Trophoblast cell (in vitro differentiated cells and primary cell): ENCODE data around the gene SNIP1.

ENCODE experiments used
- DNase-seq, 2 donors: peaks; one replicate each; pipeline ENCODE4 v3.0.0-alpha.2; 2016
- H2AFZ ChIP-seq: 2 replicates; pipeline ENCODE4 v1.6.1; 2013; ENCODE audit warnings: low read length, moderate library complexity, mild to moderate bottlenecking; ENCODE audit not compliant: insufficient read depth, poor library complexity
- H2AK5ac ChIP-seq: 2 replicates; pipeline ENCODE4 v1.6.1; 2013; ENCODE audit warnings: mild to moderate bottlenecking, low read length
- H2BK120ac ChIP-seq: 2 replicates; pipeline ENCODE4 v1.6.1; 2013; ENCODE audit warnings: low read length, mild to moderate bottlenecking, moderate library complexity; ENCODE audit not compliant: insufficient read depth, poor library complexity
- H2BK12ac ChIP-seq: 2 replicates; pipeline ENCODE4 v1.6.1; 2013; ENCODE audit warnings: mild to moderate bottlenecking, low read length, moderate library complexity
- H2BK5ac ChIP-seq: 2 replicates; pipeline ENCODE4 v1.6.1; 2013; ENCODE audit warnings: low read length, low read depth, moderate library complexity, mild to moderate bottlenecking; ENCODE audit not compliant: poor library complexity
- H3K14ac ChIP-seq: 2 replicates; pipeline ENCODE4 v1.6.1; 2013; ENCODE audit warnings: mild to moderate bottlenecking, low read length
- H3K18ac ChIP-seq: 2 replicates; pipeline ENCODE4 v1.6.1; 2013; ENCODE audit warnings: mild to moderate bottlenecking, low read length
- H3K23ac ChIP-seq: 2 replicates; pipeline ENCODE4 v1.6.1; 2013; ENCODE audit warnings: low read length
- H3K27ac ChIP-seq: 2 replicates; pipeline ENCODE4 v1.5.1; 2013; ENCODE audit warnings: low read depth, mild to moderate bottlenecking, inconsistent platforms, low read length, moderate library complexity
- H3K27me3 ChIP-seq: 2 replicates; pipeline ENCODE4 v1.6.1; 2013; ENCODE audit warnings: inconsistent platforms, mild to moderate bottlenecking, low read length, moderate library complexity; ENCODE audit not compliant: insufficient read depth
- H3K36me3 ChIP-seq, 2 experiments: 1 replicate in 1 of 2; 2 replicates in 1 of 2; pipeline ENCODE4 v1.6.1; 2013; ENCODE audit warnings: low read length in 2 of 2, mild to moderate bottlenecking in 2 of 2, moderate library complexity in 1 of 2; ENCODE audit not compliant: insufficient read depth in 2 of 2, control insufficient read depth in 1 of 2
- H3K4ac ChIP-seq: 2 replicates; pipeline ENCODE4 v1.6.1; 2013; ENCODE audit warnings: low read depth, mild to moderate bottlenecking, low read length, moderate library complexity
- H3K4me1 ChIP-seq, 2 experiments: 1 replicate in 1 of 2; 2 replicates in 1 of 2; pipeline ENCODE4 v1.6.1; 2013; ENCODE audit warnings: low read length in 2 of 2, mild to moderate bottlenecking in 2 of 2, moderate library complexity in 1 of 2; ENCODE audit not compliant: insufficient read depth in 2 of 2, control insufficient read depth in 1 of 2
- H3K4me2 ChIP-seq: 2 replicates; pipeline ENCODE4 v1.6.1; 2013; ENCODE audit warnings: inconsistent platforms, mild to moderate bottlenecking, low read length, moderate library complexity
- H3K4me3 ChIP-seq: 2 replicates; pipeline ENCODE4 v1.5.1; 2013; ENCODE audit warnings: mild to moderate bottlenecking, low read depth, low read length, inconsistent platforms
- H3K79me1 ChIP-seq: one replicate; pipeline ENCODE4 v1.6.1; 2013; ENCODE audit warnings: low read length
- H3K79me2 ChIP-seq: 2 replicates; pipeline ENCODE4 v1.6.1; 2013; ENCODE audit warnings: low read length, mild to moderate bottlenecking; ENCODE audit not compliant: control insufficient read depth, insufficient read depth, poor library complexity
- H3K9ac ChIP-seq: 2 replicates; pipeline ENCODE4 v1.6.1; 2013; ENCODE audit warnings: mild to moderate bottlenecking, low read length
- H3K9me3 ChIP-seq: 2 replicates; pipeline ENCODE4 v1.6.1; 2013; ENCODE audit warnings: low read depth, mild to moderate bottlenecking, control low read depth, inconsistent platforms, low read length; ENCODE audit not compliant: insufficient read depth
- H4K12ac ChIP-seq: 2 replicates; pipeline ENCODE4 v1.6.1; 2013; ENCODE audit warnings: low read depth, mild to moderate bottlenecking, low read length, moderate library complexity
- H4K8ac ChIP-seq: 2 replicates; pipeline ENCODE4 v1.6.1; 2013; ENCODE audit warnings: low read depth, mild to moderate bottlenecking, low read length, moderate library complexity
- H4K91ac ChIP-seq: one replicate; pipeline ENCODE4 v1.6.1; 2013; ENCODE audit warnings: low read depth, mild to moderate bottlenecking, low read length, moderate library complexity
- WGBS: extraction: QIAGEN DNeasy Blood & Tissue Kit; methylation state at CpG from one replicate; pipeline ENCODE4 v1.1.7; 2013; ENCODE audit warnings: missing lambda C conversion rate; ENCODE audit not compliant: insufficient read length, insufficient coverage; ENCODE audit errors: extremely low coverage; 5-methylcytosine and 5-hydroxymethylcytosine counted together

SNIP1 gene

GRCh38 chr1:37567023-37567422 is 12.9 kb upstream of the SNIP1 start:
- no CpG with 5 or more reads among the region's 3 CpGs for WGBS

GRCh38 chr1:37564892-37565291 is 10.8 kb upstream of the SNIP1 start:
- no peak overlapping the region for H3K14ac ChIP-seq
- H3K79me2 ChIP-seq: no peaks in the 10 kb centered on the region
- H2BK5ac ChIP-seq: no peak overlapping the region
- H2AFZ ChIP-seq: no peak overlapping the region
- H2BK12ac ChIP-seq: no peak overlapping the region
- H3K27me3 ChIP-seq: no peaks in the 10 kb centered on the region
- no peak for DNase-seq
- no peak overlapping the region for H4K12ac ChIP-seq
- no peak overlapping the region for H2BK120ac ChIP-seq
- no peak overlapping the region for H3K23ac ChIP-seq
- H3K4me3 ChIP-seq: no peak overlapping the region
- no peaks in the 10 kb centered on the region for H3K9me3 ChIP-seq
- no peak overlapping the region for H4K91ac ChIP-seq
- H3K4me2 ChIP-seq: no peak overlapping the region
- H4K8ac ChIP-seq: no peak overlapping the region
- H3K36me3 ChIP-seq: peaks cover 18 to 48% of the 10 kb centered on the region in 2 experiments
- no peak overlapping the region for H3K4ac ChIP-seq
- no peak overlapping the region for H3K9ac ChIP-seq
- H3K27ac ChIP-seq: no peak overlapping the region
- no peak overlapping the region for H2AK5ac ChIP-seq
- no peaks in the 10 kb centered on the region for H3K79me1 ChIP-seq
- peaks cover 0 to 3% of the 10 kb centered on the region in 2 experiments for H3K4me1 ChIP-seq
- no peak overlapping the region for H3K18ac ChIP-seq

More at GRCh38 chr1:37567023-37567422, 12.9 kb upstream of the SNIP1 start:
- Histone ChIP-seq H3K27me3 (no peaks in the 10 kb centered on the region), H2AK5ac (no peak overlapping the region), H3K4me2 (no peak overlapping the region), H2BK120ac (no peak overlapping the region), H3K9ac (no peak overlapping the region), H3K79me1 (no peaks in the 10 kb centered on the region), H3K27ac (no peak overlapping the region), H3K36me3 (peaks cover 18 to 57% of the 10 kb centered on the region in 2 experiments), H3K23ac (no peak overlapping the region), H3K4ac (no peak overlapping the region), H2AFZ (no peak overlapping the region), H3K4me1 (no peaks in the 10 kb centered on the region), H3K18ac (no peak overlapping the region), H4K8ac (no peak overlapping the region), H2BK5ac (no peak overlapping the region), H3K9me3 (no peaks in the 10 kb centered on the region), H4K91ac (no peak overlapping the region), H3K79me2 (no peaks in the 10 kb centered on the region), H3K14ac (no peak overlapping the region), H3K4me3 (no peak overlapping the region), H2BK12ac (no peak overlapping the region), H4K12ac (no peak overlapping the region)
- no peak for DNase-seq

- H3K79me1 ChIP-seq: no peaks in the 10 kb centered on the region
- H3K4me3 ChIP-seq: no peak overlapping the region
- H3K36me3 ChIP-seq: peaks cover 14 to 36% of the 10 kb centered on the region in 2 experiments
- H3K9me3 ChIP-seq: no peaks in the 10 kb centered on the region
- H3K18ac ChIP-seq: no peak overlapping the region
- no peak overlapping the region for H3K4me2 ChIP-seq
- H2BK5ac ChIP-seq: no peak overlapping the region
- H3K9ac ChIP-seq: no peak overlapping the region
- WGBS: no CpG with 5 or more reads among the region's 1 CpG
- H4K91ac ChIP-seq: no peak overlapping the region
- no peak overlapping the region for H4K8ac ChIP-seq
- no peak overlapping the region for H3K23ac ChIP-seq
- H3K4me1 ChIP-seq: peaks cover 0 to 3% of the 10 kb centered on the region in 2 experiments
- H3K79me2 ChIP-seq: no peaks in the 10 kb centered on the region
- H2AFZ ChIP-seq: no peak overlapping the region
- H3K27me3 ChIP-seq: no peaks in the 10 kb centered on the region
- no peak overlapping the region for H4K12ac ChIP-seq
- no peak for DNase-seq
- no peak overlapping the region for H3K14ac ChIP-seq
- H3K4ac ChIP-seq: no peak overlapping the region
- H2AK5ac ChIP-seq: no peak overlapping the region
- no peak overlapping the region for H3K27ac ChIP-seq
- no peak overlapping the region for H2BK12ac ChIP-seq
- no peak overlapping the region for H2BK120ac ChIP-seq
These were observed 8.9 kb upstream of the SNIP1 start for GRCh38 chr1:37562984-37563383.

- Histone ChIP-seq H3K27me3 (no peaks in the 10 kb centered on the region), H3K14ac (no peak overlapping the region), H3K9me3 (no peaks in the 10 kb centered on the region), H3K23ac (no peak overlapping the region), H3K4ac (no peak overlapping the region), H3K79me1 (peaks cover 2% of the 10 kb centered on the region), H3K27ac (no peak overlapping the region), H3K4me2 (no peak overlapping the region), H4K91ac (no peak overlapping the region), H2AFZ (no peak overlapping the region), H2AK5ac (no peak overlapping the region), H3K36me3 (peaks cover 7 to 22% of the 10 kb centered on the region in 2 experiments), H3K18ac (no peak overlapping the region), H3K9ac (no peak overlapping the region), H3K4me1 (peaks cover 3 to 6% of the 10 kb centered on the region in 2 experiments), H3K4me3 (no peak overlapping the region), H4K12ac (no peak overlapping the region), H2BK12ac (no peak overlapping the region), H2BK5ac (no peak overlapping the region), H2BK120ac (no peak overlapping the region), H3K79me2 (no peaks in the 10 kb centered on the region), H4K8ac (no peak overlapping the region)
- peak; percentile 33 to 62 for DNase-seq
- WGBS: no CpG with 5 or more reads among the region's 21 CpGs
These were observed 7.3 kb upstream of the SNIP1 start for GRCh38 chr1:37561133-37562132.
